COLO668 (cell line): Measurements from ENCODE around the gene RNF149.
"Not testable (repeated sequence)": the region's sequence is repeated elsewhere in the genome, so short reads cannot be mapped to it uniquely, and the experiment has no call there.

ENCODE experiments used
- DNase-seq: peaks from one replicate; lab custom pipeline; 2025; ENCODE audit not compliant: unreplicated experiment; lab: John Stamatoyannopoulos, UW

The RNF149 gene

DNA sequence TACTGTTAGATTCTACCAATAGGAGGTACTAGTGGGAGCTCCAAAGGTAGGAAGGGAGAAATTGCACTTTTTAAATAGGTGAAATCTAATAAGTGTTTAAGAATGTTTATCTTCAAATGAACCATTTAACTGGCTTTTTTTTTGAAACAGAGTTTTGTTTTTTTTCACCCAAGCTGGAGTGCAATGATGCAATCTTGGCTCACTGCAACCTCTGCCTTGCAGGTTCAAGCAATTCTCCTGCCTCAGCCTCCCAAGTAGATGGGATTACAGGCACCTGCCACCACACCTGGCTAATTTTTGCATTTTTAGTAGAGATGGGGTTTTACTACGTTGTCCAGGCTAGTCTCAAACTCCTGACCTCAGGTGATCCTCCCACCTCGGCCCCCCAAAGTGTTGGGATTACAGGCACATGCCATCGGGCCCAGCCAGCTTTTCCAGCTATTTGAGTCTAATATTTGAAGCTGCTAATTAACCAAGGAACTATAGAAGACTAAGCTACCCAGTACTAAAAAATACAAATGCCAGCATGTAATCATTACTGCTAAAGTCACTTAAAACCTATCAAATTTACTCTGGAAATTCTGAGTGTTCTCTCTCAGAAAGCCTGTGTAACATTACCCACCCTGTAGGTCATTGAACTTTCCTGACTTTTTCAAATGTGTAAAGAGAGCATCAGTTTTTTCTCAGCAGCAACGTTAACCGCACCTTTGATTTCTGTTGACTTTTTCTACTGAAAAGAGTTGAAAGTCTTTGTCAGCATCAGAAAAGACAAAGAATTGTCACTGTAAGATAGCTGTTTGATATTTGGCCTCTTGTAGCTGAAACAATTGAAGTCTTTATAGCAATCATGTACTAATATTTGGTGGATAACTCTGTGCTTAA, 24.6 kb upstream of the RNF149 start:
- no peak for DNase-seq

DNA sequence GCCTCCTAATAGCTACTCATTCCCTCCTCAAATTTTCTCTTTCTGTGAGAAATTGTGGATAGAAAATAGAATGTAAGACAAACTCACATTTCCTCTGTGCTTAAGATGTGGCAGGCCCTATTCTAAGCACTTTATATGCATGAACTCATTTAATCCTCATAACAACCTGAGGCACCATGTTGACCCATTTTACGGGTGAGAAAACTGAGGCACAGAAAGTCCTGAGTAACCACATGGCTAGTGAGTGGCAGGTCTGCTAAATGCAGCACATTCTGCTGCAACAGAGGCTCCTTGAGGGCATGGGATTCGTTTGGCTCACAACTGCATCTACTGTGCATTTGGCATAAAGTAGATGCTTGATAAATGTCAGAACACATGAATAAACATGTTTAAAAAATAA, 22.7 kb upstream of the RNF149 start:
- DNase-seq = no peak

DNA sequence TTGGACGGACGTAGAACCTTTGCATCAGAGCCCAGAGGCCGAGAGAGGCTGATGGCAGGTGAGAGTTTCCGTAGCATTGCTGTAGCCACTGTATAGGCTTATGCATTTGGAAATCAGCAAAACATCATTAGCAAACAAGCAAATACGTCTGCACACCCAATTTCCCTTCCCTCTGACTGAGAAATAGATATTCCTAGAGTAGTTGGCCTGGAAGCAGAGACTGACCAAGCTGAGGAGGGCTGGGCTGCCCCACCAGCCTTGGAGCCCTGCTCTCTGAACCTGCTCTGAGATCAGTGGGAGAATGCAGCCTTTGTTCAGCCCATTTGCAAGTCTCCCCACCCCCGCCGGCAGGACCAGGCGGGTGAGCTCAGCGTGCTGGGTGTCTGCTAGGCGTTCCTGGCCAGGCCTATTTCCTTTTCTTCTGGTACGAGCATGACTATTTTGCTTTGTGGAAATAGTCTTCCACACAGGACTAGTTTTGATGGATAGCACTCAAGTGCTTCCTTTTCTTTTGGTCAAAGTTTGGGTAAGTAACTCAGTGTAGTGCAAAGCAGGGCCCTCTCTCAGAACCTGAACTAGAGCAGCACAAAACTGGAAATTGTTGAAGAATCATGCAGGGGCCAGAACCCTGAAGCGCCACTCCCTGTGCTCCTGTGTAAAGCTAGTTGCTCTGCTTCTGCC, 21.9 kb upstream of the RNF149 start:
- DNase-seq = no peak

DNA sequence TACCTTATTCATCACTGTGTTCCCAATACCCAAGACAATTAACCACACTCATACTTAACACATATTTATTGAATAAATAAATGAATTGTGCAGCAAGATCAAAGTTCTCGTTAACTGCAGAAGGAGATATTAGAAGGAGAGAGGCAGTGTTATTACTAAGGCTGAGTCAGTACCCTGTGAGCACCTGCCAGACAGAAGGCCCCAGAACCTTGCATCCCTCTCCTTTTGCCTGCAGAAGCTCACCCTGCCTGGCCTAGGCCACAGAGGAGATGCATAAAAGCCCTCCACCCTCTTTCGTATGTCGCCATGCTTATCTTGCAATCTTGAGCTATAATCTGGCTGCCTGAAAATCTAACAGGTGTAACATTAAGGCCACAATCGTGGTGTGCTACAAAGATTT, 20.5 kb upstream of the RNF149 start:
- DNase-seq = no peak

DNA sequence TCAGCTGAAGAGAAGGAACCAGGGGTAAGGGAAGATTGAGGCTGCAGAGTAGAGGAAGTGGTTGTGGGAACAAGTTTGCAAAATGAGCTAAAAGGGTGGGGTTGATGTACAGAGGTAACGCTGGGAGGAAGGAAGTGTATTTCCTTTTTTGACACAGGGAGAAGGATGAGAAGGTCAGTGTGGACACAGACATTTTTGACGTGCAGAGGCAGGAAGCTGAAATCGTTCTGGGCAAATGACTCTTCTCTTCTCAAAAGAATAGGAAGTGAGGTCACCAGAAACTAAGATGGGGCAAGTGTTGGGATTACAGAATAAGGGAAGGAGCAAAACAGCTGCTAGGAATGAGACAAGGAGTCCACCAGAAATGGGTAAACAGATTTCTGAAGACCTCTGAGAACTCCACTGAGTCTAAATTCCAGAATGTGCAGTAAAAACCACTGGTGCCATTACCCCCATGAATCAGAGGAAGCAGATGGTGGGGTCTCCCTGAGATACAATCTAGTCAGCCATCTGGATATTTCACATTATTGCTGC, 20.0 kb upstream of the RNF149 start:
- DNase-seq = no peak

DNA sequence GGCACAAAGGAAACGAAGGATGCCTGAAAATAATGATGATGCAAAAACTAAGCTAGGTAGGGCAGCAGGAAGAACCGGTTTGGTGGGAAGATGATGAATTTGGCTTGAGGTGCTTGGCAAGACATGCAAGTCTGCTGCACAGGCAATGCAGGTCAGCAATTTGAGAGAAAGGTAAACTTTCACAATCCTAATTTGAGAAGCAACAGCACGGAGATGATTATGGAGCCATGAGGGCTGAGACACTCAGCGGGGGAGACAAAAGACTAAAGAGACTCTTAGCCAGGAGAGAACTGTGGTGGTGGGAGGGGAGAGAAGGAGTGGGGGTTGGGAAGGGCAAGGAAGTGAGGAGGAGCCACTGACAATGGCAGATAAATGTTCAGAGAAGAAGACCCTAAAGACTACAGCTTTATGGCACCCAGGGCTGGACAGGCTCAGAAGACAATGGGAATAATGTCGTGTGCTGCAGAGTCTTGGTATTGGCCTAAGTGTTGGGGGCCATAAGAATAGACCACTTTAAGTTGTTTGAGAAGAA, 19.4 kb upstream of the RNF149 start:
- DNase-seq = no peak

DNA sequence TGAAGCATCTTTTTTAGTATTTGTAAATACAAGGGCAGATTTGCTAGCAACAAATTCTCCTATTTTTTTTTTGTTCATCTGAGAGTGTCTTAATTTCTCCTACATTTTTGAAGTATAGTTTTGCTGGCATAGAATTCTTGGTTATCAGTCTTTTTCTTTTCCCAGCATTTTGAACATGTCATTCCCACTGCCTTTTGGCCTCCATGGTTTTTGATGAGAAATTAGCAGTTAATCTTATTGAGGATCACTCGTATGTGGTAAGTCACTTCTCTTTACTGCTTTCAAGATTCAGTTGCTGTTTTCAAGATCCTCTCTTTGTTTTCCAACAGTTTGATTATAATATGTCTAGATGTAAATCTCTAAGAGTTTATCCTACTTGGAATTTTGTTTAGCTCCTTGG, 16.9 kb upstream of the RNF149 start:
- no peak for DNase-seq

DNA sequence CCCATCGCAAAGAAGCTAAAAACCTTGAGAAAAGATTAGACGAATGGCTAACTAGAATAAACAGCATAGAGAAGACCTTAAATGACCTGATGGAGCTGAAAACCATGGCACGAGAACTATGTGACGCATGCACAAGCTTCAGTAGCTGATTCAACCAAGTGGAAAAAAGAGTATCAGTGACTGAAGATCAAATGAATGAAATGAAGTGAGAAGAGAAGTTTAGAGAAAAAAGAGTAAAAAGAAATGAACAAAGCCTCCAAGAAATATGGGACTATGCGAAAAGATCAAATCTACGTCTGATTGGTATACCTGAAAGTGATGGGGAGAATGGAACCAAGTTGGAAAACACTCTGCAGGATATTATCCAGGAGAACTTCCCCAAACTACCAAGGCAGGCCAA, 8.1 kb upstream of the RNF149 start:
- not testable (repeated sequence) for DNase-seq

DNA sequence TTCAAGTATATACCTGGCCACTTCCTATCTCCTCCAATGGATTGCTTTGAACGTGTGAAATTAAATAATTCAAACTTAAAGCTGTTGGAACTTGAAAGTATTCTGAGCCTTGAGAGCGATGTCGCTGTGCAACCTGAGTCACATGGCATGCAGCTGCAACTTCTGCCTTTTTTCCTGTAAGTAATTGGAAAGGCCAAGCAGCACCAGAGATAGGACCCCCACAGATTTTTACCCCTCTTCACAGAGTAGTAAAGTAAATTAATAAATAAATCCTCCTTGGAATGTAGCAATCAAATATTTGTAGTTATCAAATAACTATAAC, 3.2 kb upstream of the RNF149 start:
- DNase-seq = no peak

DNA sequence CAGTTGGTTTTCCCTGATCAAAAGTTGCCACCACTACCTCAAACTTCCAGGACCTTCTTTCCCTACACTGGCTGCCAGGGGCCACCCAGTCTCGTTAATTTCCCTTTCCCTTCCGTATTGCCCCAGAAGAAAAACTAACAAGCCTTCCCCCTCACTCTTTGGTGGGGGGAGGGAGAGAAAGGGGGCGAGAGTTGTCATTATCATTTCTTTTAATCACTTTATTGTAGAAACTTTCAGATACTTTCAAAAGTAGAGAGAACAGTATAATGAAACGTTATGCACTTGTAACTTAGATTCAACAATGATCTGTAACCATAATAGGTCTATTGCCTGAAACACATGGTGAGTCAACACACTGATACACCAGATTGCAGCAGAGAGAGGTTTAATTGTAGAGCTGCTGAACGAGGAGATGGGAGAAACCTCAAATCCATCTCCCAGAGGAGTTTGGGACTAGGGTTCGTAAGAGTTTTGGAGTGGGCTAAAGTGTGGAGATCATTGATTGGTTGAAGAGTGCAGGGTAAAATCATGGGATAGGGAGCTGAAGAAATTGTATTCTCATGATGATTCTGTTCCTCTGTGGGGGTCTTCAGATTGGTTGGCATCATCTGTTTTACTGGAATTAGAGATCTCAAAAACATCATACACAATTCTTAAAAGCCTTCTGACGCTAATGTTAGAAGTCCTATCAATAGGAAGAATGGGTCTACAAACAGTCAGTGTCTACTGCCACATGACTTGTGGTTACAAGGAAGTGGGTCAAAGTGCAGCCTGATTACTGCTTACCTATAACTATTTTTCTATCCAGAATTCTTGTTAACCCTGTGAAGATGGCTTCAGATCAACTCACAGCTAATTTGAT, 2.6 kb upstream of the RNF149 start:
- no peak for DNase-seq

DNA sequence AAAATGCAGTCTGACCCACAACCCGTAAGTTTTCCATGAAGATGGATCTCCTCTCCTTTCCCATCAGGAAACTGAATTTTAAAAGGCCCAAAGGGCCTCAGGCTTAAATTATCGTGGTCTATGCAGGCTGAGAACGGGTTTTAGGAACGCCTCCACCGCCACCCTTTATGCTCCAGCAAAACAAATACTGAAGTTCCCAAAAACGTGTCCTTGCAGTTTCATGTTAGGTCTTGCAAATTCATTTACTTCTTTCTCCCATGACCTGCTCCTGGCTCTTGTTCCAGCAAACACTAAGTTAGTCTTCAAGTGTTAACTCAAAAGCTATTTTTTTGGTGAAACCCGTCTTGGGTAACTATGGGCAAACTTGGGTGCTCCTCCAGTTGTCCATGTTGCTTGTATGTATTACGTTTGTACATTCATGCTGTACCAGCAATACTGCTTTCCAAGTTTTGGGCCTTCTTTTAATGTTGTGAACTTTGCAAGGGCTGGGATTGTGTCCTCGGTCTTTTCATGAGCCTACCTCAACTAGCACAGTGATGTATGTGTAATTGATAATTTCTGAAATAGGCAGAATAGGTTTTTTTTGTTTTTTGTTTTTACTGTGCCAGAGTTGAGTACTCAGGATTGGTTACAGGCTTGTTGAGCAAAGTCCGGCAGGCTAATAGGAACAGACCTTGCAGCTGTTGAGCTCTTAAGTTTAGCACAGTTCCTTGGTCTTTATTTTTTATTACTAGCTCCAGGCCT, 1.8 kb upstream of the RNF149 start:
- no peak for DNase-seq

DNA sequence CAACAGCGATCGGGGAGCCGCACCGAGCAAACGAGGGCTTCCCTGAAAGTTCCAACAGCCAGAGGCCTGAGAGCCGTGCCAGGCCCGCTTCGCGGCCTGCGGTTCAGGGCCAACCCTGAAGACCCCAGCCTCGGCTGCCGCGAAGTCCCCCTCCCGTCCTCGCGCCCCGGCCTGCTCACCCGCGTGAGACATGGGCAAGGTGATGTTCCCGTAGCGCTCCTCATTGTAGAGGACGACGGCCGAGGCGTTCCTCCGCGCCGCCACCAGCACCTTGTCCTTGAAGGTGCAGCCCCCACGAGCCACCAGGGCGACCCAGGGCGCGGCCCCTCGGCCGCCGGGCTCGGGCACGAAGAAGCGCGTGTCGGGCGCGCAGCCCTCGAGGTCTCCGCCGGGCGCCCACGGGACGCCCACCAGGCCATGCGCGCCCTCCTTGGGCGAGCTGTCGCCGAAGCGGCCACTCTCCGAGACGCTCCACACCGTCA, 510 bp downstream of the RNF149 start:
- DNase-seq = no peak

DNA sequence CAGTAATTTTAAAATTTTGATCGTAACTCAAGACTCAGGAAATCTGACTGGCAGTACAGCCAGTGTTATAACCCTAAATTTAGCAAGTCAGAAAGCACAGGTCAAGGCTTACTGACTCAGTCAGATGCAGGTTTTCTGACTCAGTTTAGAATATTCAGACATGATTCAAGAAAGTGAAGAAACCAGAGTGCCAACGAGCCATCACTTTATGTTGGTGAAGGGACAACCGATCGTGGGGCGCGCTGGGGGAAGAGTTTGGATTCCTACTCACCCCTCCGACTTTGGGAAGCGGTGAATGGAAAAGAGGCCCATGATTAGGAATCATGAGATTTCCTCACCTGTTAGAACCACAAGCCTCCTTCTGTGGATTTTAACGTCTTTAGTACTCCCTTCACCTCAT, 998 bp downstream of the RNF149 start:
- DNase-seq = no peak

DNA sequence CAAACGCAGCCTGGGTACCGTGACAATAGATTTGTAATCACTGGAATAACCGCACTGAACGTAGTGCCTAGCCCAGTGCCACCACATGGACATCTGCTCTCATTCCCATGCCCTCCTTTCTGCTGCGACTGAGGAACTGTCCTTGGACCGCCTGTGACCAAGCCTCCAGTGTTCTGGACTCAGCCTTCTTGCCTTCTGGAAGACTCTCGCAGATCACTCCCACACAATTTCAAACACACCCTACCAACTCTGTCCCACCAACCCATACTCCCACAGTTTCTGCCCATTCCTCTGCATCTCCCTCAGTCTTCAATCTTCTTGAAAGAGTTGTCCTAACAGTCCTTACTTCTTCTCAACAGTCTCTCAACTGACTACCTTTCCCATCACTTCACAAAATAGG, 2.1 kb downstream of the RNF149 start:
- DNase-seq = no peak

DNA sequence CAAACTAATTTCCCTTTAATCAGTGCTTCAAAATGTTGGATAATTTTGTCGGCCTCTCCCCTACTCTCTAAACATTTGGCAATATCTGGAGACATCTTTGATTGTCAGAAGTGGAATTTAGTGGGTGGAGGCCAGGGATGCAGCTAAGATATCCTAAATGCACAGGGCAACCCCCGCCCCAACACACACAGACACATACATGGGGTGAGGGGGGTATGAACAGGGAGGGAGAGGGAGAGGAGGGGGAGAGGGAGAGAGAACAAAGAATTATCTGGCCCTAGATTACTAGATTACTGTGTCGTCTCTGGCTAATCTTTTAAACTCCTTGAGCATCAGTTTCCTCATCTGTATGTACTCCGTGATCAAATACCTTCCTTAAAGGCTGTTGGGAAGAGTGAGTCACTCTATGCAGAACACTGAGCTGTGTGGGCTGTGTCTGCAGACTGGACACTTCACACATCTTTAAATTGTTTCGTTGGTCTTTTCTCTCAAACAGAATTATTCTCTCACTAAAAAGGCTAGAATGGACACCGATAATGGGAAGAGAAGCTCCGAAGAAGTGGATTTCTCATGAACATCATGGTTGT, 2.9 kb downstream of the RNF149 start:
- no peak for DNase-seq

DNA sequence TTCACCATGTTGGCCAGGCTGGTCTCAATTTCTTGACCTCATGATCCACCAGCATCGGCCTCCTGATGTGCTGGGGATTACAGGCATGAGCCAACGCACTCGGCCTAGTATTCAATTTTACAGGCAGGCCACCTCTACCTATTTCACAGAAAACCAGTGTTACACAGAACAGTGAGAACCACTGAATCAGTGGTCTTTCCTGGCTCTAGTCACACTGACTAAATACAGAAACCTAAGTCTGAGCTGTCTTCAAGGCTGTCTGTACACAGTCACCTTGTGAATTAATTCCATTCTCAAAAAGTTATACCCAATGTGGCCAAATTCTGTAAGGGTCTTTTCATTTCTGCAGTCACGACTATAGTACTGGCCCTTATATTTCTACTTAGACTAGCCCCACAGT, 3.5 kb downstream of the RNF149 start:
- DNase-seq = no peak

DNA sequence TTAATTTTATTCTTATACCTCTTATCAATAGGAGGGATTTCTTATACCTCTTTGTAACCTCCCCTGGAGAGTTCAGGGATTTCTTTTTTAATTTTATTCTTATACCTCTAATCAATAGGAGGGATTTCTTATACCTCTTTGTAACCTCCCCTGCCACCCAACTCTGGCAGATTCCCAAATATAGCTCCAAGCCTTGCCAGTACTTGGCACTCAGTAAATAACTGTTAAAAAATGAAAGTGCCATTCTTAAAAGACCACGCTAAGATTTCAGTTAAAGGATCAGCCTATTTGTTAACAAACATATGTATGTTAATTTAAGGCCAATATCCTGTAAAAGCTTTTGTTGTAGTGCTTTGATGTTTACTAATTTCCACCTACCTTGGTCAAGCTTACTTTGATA, 4.8 kb downstream of the RNF149 start:
- DNase-seq = no peak

DNA sequence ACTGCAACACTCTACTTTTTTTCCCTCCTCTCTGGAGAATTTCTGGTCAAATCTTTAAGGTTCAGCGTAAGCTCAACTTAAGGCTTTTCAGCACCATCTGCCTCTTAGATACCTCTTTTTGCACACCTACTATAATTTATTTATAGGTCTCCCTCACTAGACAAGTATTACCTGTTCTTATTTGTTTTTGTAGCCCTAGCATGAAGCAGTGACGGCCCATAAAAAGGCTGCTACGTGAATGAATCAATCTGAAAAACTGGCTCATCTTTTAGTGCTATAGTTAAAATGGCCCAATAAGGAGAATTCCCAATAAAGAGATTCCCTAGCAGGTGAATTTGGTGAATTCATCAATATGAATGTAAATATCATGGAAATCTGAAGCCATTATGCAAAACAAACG, 6.5 kb downstream of the RNF149 start:
- DNase-seq = no peak

DNA sequence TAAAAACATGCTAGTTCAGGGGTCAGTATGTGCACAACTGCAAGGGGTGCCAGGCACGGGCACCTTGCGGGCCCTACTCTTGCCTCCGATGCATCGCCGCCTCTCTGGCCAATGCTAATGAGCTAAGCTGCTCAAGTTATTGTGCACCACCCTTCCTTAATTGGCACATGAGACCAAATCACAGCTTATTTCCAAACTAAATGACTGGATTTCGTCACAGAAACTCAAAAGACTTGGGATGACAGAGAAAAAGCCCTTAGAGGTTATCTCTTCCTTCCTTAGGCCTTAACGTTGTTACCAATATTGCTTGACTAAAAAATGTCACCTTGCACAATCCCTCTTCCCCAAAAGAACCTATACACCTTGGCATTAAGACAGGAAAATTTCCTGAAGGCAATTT, 7.7 kb downstream of the RNF149 start:
- no peak for DNase-seq

DNA sequence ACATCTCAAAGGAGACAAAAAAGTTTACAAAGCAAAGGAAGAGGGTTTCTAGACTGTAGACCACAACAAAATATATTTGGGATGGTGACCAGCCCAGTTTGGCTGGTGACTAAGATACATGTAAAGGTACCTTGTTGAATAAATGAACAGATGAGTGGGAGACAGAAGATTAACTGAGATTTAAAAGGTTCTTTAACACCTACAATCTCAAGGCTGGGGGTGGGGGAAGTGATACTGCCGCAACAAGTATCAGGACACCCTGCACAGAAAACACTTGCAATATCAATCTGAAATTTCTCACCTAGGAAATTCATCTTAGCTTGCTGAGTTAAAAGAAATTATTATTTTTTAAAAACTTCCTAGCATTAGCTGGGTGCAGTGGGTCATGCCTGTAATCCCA, 8.3 kb downstream of the RNF149 start:
- no peak for DNase-seq
